DMS114 treated with DMSO at 0.1 percent for 48 hours (cell line): ENCODE results near the gene CHSY1.
"Not testable (repeated sequence)": the region's sequence is repeated elsewhere in the genome, so short reads cannot be mapped to it uniquely, and the experiment has no call there.

ENCODE experiments used
- DNase-seq: peaks from one replicate; lab custom pipeline; 2025; ENCODE audit not compliant: unreplicated experiment; lab: John Stamatoyannopoulos, UW

Gene CHSY1

DNA sequence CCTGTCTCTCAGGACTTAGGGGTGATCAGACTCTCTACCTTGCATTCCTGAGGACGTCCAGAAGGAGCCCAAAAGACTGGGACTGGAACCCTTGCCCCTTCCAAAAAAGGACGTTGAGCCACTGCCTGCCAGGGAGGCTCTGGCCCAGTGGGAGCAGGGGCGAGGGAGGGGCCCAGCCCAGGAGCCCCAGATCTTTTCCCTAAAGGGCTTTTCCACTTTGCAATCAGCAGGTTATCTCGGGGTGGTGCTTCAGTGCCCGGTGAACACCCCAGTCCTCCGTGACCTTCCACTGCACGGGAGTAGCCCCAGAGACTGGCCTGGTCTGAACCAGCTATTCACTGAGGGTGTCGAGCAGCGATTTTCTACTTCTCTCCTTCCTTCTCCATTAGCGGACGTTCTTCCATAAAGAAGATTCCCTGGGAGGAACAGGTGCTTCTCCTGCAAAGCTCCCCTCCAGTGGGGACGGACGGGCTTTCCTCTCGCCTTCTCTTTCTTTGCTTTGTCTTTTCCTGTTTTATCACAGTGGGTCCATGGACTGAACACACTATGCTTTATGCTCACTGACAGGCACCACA, 113.7 kb downstream of the CHSY1 start:
- DNase-seq: no peak

DNA sequence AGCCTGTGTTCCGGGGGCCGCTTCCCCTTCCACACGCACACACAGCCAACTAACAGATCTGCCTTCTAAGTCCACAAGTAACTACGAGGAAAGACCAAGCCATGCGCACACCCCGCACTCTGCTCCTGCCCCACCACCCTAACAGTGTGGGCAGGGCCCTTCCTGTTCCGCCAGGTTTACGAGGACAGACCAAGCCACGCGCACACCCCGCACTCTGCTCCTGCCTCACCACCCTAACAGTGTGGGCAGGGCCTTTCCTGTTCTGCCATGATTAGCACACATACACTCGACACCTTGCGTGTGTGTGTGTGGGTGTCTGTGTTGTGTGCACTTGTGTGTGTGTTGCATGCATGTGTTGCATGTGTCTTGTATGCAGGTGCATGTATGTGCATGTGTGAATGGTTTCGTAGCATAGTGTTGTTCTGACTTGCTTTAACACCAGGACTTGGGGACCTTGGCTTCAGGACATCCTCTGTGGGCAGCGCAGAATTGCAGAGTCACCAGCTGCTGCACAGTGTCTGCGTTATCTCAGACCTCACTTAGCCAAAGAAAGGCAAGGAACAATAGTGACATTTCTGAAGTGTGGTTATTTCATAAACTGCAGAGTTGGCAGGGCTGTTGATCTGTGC, 114.4 kb downstream of the CHSY1 start:
- no peak for DNase-seq

DNA sequence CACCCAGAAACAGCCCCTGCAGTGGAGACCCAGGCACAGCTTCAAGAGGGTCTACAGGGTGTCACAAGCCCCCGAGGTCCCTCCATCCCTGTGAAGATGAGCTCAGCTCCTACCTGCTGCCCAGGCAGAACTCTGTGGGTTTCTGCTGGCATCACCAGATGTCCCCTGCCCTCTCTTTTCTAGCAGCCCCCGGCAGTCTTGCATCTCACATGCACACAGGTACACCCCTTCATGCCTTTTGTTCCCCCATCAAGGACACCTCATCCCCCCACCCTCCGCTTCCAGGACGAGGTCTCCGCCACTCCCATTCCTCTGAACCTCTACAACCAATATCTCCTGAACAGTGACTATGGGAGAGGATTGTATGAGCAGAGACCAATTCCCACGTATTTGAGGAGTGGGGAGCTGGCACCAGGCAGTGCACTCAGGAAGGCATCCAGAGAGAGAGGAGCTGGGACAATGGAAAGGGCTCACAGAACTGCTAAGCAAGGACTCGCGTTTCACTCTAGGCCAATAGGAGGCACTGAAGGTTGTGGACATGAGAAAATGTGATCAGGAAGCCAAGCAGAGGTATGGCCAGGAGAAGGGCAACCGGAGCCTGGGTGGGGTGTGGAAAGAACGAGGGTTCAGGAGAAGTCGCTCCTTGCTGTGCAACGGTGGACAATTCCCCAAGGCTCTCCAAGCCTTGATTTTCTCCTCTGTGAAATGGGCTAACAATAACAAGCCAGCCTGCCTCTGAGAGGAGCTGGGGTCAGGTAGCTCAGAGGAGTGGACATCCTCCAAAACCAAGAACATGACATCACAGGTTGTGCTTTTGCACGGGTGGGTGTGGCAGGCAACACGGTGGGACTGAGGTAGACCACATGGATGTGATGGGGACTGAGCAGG, 115.2 kb downstream of the CHSY1 start:
- no peak for DNase-seq

DNA sequence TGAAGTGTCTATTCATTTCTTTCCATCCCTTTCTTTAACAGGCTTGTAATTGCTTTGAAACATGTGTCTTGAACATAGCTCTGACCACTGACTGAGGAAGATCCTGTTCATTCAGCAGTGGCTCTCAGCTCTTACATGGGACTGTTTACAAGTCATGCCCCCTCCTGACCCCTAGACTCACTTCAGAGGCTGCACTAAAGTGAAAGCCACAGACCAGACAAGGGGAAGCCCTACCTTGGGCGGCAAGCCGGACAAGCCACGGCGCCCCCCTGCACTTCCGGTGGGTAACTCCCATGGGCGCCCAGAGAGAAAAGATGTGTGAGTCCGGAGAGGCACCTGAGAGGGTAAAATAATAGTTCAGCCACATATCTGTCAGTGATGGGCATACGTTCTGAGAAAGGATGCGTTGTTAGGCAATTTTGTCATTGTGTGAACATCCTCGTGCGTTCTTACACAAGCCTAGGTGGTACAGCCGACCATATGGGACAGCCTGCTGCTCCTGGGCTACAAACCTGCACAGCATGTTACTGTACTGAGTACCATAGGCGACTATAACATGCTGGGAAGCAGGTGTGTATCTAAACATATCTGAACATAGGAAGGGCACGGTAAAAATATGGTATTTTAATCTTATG, 116.2 kb downstream of the CHSY1 start:
- no peak for DNase-seq

DNA sequence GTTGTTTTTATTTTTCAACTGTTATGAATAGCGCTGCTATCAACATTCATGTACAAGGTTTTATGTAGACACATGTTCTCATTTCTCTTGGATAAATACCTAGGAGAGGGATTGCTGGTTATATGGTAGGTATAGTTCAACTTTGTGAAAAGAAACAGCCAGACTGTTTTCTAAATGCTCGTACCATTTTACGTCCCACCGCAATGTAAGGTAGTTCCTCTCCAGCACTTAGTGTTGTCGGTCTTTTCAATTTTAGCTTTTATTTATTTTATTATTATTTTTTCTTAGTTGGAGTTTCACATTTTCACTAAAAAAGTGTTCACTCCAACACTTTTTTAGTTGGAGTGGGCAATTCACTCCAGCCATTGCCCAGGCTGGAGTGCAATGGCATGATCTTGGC, 117.1 kb downstream of the CHSY1 start:
- no peak for DNase-seq

DNA sequence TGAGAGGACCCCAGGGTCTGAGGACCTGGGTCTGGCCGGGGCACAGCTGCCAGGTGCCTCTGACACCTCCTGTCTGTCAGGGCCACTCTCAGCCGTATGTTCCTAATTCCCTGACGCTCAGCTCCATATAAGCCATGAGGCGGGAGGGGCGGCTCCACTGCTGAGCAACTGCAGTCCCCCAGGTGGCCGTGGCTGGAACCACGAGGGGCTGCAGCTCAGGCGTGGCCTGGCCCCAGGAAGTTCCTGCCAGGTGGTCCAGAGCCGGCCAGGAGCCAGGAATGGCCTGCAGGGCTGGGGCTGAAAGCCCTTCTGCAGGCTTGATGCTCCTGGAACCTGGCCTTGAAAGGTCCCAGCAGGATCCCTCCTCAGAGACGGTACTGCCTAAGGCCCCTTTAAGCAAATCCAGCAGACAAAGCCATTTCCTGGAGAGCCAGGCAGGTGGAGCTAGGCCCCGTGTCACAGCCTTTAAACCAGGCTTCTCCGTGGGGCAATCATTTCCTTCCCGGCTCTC, 118.0 kb downstream of the CHSY1 start:
- DNase-seq: no peak

DNA sequence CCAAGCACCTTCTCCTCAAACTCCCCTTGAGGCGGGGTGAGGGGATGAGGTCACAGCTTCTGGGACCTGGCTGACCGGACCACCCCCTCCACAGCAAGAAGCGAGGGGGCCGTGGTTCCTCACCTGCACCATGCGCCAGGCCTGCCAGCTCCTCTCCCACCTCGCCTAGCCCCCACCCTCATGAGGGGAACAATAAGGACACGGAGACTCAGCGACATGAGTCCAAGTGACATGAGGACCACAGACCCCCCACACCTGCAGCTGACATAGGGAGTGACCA, 118.7 kb downstream of the CHSY1 start:
- DNase-seq: no peak

DNA sequence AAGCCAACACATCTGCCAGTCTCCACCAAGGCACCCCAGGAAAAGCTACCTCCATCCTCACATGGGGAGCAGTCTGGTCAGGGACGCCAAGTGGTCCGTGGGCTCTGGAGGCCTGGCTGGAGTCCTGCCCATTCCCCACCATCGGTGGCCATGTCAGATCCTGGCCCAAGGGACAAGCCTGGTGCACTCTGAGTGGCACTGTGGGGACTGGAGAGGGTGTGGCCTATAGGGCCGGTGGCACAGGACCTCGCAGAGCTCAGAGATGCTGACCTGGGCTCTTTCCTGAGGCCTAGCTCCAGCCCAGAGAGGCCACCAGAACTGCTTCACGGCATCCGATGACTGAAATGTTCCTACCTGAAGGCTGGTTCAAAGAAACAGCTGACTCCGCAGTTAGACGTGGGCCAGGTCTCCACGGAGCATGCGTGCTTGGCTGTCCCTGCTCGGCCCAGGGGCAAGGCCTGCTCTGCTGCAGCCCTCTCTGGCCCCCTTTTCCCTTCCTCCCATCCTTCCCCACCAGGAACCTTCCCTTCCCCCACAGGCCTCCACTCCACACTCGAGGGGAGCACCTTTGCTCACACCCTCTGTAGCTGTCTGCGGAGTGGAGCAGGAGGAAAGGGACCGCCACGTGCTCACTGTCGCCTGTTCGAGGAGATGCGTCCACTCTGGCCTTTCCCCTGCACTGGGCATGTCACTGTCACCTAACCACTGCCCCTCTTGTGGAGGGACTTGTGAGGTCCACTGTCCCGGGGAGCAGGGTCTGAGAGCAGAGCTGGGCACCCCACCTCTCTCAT, 119.3 kb downstream of the CHSY1 start:
- no peak for DNase-seq

DNA sequence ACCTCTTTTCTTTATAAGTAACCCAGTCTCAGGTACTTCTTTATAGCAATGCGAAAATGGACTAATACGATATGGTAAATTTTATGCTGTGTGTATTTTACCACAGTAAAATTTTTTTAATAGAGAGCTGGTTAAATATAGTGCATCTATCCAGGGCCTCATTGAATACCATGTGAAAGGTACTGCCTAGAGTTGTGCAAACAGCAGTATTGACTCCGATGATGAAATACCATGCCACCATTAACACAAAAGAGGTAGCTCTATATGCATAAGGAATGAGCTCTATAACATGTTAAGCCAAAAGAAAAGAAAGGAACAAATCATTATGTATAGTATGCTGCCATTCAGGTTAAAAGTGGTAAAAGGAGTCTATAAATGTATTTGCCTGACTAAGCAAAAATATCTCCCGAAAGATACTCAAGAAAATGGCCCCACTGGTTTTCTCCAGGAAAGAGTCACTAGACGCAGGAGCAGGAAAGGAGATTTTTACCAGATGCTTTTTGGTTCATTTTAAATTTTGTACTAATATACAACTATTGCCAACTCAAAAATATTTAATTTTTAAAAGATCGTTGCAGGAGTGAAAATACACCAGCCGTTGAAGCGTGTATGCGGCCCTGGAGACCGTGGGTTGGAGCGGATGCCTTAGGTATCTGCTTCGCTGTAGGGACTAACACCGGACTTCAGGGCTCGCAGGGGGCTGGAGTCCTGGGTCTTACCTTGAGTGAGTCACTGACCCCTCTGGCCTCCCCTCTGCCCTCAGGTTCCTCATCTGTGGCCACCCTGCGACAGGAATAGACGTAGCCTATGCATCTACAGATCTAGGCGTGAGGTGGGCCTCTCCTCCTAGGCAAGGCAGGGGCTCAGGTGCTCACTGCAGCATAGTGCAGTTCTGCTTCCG, 120.1 kb downstream of the CHSY1 start:
- no peak for DNase-seq

DNA sequence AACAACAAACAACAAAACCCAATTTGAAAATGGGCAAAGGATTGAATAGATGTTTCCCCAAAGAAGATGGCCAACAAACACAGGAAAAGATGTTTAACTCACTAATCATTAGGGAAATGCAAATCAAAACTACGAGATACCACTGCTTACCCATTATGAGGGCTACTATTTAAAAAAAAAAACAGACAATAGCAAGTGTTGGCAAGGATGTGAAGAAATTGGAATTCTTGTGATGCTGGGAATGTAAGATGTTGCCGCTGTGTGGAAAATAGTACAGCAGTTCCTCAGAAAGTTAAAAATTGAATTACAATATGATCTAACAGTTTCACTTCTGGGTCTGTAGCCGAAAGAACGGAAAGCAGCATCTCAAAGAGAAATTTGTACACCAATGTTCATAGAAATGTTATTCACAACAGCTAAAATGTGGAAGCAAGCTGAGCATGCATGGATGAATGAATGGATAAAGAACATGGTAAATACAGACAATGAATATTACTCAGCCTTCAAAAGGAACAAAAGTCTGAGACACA, 121.9 kb downstream of the CHSY1 start:
- no peak for DNase-seq

DNA sequence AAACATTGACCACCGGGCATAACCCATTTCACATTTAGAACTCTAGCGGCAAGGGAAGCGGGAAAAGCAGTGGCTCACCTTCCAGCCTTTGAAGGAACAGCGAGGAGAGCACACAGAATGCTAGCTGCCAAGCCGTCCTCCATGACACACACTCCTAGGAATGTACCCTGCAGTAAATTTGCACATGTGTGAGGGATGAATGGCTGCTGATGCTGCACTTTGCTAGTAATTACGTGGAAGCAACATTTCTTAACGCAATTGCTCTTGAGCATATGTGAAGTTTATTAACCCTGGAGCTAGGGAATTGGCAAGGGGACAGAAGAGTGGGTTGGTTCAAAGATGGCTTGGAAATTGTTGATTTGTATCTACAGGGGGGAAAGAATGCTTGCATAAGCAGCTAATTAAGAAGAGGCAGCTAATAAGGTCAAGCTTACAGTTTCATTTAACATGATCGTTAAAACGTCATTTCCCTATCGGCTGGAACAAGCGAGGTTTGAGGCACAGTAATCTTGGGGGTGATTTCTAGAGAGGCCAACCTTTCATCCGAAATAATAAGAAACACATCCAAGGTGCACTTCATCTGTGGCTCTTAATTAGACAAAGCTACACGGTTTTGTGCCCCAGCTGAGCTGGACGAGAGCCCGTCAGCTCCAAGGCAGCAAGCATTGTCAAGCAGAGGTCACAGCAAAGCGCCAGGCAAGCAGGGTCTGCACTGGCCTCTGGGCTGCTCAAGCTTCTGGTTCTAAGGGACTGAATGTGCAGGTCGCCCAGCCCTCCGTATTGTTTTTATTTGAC, 123.4 kb downstream of the CHSY1 start:
- no peak for DNase-seq

DNA sequence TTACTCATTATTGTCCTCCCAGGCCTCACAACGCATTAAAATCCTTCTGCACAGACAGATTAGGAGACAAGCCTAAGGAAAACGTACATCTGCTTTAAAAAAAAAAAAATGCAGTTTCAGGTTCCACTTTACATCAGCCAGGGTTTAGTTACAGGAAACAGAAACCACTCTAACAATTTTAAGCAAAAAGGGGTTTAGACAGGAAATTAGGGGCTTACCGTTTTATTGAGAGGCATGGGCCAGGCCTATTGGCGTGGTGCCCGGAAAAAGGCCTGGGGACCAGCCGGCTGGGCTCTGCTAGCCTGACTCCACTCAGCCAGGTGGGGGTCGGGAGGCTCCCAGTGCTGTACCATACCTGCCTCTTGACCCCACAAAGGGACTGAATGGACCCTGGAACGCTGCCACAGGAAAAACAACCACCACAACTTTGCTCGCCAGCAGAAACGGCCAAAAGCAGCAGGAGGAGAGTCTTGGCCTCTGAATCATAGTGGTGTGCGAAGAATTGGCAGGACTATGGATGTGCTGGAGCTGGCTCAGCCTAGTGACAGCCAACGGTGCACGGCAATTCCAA, 124.3 kb downstream of the CHSY1 start:
- DNase-seq: no peak

DNA sequence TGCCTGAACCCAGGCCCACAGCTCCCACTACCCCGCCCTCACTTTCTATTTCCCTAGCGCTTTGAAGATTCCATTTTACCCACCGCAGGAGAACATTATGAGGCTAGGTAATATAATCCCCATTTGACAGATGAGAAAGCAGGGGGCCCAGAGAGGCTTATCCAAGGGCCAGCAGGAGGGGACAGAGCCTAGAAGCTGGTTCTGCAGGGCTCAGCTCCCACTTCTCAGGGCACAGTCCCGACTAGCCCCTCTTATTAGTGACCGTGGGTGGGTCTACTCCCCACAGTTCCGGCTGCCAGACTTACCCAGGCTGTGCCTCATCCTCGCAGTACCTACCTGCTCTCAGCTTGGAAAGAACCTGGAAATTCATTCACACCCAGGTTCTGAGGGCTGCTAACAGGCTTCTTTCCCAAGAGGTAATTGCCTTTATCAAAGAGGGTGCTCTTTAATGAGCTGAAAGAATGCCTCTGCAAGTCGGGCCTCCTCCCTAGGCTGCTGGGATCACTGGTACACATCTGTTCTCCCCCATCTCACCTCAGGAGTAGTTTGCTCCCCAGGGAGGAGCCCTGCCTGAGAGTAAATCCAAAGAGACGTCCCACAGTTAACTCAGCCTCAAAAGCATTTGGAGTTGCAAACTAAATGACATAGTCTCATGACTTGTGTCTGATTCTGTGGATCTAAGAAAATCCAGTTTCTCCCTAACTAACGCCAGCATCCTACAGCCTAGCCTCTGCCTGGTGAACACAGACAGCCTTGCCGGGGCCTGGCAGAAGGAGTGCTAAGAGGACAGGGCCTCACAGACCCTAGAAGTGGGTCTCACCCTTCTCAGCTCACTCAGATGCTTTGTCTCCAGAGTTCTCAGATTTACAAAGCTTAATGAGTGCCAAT, 125.0 kb downstream of the CHSY1 start:
- no peak for DNase-seq

DNA sequence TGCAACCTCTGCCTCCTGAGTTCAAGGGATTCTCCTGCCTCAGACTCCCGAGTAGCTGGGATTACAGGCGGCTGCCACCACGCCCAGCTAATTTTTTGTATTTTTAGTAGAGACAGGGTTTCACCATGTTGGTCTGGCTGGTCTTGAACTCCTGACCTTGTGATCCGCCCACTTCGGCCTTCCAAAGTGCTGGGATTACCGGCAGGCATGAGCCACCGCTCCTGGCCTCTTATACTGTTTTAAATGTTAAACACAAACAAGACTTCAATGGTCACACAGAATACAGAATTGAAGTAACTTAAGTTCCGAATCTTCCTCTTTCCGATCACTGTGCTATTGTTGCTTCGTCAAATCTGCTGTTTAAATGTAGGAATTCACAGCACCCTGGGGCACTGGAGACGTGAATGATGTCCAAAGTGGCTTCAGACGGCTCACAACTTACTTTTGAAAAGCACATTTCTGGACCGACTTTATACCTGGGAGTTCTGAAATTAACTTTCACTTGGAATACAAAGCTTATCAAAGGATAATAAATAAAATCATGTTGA, 125.9 kb downstream of the CHSY1 start:
- not testable (repeated sequence) for DNase-seq
